NCI-H2227 (cell line): ENCODE results near the gene UTP20.
A peak's percentile ranks its signal among the peaks of the same experiment; 100 is the strongest.
"Not testable (repeated sequence)": the region's sequence is repeated elsewhere in the genome, so short reads cannot be mapped to it uniquely, and the experiment has no call there.

Experiments
- DNase-seq: peaks from one replicate; lab custom pipeline; 2025; ENCODE audit not compliant: unreplicated experiment; lab: John Stamatoyannopoulos, UW

UTP20 gene

DNA sequence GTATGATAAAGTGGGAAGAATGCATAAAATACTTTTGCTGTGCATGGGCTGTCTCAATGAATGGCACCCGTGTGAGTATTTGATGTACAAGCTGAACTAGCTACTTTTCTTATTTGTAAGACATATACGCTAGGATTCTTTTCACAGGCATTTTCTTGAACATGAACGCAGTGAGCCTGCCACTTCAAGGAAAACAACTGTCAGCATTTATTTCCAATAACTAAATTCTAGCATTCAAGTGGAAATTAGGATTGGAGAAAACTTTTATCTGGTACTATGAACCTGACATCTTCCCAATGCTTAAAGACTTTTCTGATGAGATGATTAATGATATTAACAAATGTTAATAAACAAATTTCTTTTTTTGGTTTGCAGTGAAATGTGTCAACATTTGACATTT lies 45.7 kb downstream of the UTP20 start:
- DNase-seq, result no peak

DNA sequence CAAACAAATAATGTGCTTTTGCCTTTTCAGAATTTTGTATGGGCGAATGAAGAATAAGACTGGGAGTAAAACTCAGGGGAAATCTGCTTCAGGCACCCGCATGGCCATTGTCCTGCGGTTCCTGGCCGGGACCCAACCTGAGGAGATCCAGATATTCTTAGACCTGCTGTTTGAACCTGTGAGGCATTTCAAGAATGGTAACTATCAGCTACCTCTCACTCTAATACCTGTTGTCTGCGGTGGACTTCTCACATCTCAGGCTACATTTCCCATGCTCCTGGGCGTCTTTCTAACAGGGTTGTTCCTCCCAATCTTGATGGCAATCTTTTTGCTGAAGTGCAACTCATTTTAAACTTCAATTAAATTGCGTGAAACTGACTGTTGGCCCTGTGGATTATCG lies 47.1 kb downstream of the UTP20 start:
- no peak for DNase-seq

DNA sequence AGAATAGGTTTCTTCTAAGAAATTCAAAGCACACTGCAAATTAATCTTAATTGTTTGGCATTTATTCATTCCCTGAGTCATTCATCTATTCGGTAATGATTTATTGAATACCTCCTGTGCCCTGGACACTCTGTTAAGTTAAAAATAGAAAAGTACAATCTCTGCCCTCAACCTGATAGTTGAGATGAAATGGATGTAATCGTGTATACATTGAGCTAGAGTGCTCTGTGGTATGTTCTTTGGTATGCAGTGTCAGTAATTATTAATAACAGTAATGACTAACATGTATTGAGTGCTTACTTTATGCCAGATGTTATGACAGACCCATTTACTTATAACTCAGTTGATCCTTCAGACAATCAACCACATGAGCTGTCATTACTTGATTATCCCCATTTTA lies 47.6 kb downstream of the UTP20 start:
- DNase-seq, result no peak

DNA sequence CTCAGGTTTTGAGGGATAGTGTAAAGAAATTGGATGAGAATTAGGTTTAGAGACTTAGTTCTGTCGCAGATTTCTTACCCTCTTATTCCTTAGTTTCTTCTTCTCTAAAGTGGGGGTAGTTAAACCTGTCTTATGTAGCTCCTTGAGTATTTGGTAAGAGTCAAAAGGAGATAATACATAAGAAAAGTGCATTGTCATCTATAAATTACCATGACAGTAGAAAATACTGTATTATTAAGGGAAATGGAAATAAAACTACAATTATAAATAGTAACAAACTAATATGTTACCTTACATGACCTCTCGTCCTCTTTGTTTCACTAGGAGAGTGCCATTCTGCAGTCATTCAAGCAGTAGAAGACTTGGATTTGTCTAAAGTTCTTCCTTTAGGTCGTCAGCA lies 49.0 kb downstream of the UTP20 start:
- DNase-seq, result no peak

DNA sequence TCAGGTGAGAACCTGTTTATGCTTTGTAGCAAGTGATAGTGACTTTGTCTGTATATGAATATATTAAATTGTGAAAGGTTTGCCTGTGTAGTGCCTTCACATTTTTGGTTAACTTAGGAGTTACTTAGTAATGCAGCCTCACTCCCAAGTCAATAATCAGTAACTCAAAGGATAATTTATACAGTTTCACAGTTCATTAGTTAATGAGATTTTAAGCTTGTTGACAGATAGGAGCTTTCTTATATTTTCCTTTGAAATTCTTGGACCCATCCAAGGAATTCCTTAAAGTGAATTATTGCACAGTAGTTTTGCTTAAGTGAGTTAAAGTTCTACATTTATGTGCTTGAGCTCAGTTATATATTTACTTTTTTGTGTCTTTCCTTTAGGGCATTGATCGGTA lies 50.7 kb downstream of the UTP20 start:
- no peak for DNase-seq

DNA sequence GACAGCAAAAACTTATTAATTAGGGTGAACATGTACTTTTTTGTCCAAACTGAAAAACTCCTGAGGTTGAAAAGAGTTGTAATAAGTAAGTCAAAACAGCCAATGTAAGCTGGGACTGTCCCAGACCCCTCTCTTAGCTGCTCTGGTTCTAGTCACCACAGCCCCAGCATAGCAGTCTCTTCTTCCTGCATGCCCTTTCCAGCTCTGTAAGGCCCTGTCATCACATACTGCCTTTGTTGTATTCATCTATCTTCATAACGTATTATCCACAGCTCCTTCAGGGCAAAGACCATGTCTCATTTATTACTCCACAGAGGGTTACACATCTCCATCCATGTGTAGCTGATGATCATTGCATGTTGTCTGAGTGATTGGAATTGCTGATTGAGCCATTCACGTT lies 56.5 kb downstream of the UTP20 start:
- DNase-seq, result no peak

DNA sequence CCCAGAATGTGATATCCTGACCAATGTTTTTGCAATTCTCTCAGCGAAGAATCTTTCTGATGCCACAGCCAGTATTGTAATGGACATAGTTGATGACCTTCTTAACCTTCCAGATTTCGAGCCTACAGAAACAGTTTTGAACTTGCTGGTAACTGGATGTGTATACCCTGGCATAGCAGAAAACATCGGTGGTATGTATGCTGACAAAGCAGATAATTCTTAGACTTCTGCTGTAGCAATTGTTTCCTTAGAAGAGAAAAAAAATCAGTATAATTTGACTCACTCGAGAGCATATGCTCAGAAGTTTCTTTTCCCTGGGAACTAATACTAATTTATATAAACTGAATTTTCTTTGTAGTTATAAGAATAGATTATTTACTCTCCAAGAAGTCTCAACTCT lies 58.2 kb downstream of the UTP20 start:
- no peak for DNase-seq

DNA sequence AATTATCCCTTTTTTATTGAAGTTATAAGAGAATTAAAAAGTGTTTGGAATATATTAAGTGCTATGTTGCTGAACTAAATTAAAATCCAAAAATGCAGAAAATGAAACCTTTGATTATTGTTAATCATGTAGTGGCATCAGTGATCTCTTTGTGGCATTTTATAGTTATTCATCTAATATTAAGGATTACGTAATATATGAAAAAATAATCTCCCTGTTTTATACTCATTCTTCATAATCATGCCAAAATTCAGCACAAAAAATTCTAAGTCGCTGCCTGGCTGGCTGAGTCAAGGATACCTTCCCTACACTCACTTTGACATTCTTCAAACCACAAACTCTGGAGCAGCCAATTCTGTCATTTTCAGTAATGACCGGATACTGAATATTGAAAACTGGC lies 64.0 kb downstream of the UTP20 start:
- DNase-seq, result no peak

DNA sequence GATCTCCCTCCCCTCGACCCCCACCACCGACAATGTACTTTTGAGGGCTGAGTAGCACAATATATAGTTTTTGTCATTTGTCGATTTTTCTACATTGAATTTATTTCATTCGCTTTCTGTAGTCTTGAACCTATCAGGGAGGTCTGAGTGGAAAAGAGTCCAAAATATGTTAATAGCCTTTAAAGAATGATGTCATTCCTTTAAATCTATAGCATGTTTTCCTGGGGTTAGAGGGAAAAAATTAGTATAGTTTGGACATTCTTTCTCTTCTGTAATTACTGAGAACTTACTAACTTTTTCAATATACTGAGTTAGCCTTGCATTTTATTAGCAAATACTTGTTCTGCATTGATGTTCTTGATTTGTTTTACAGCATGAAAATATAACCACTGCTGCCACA lies 71.8 kb downstream of the UTP20 start:
- no peak for DNase-seq

DNA sequence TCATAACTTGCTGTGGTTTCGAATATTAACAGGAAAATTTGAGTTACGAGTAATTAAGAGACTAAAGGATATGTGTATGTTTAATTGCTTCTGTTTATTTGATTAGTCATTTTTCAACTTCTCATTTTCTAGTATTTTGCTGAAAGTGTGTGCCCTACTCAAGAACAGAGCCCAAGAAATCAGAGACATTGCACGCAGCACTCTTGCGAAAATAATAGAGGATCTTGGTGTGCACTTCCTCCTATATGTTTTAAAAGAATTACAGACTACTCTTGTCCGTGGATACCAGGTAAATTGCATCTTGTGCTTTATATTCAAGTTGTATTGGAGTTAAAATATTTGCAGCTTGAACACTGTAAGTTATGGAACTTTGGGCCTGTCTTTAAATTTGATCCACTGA lies 76.9 kb downstream of the UTP20 start:
- DNase-seq, result no peak

DNA sequence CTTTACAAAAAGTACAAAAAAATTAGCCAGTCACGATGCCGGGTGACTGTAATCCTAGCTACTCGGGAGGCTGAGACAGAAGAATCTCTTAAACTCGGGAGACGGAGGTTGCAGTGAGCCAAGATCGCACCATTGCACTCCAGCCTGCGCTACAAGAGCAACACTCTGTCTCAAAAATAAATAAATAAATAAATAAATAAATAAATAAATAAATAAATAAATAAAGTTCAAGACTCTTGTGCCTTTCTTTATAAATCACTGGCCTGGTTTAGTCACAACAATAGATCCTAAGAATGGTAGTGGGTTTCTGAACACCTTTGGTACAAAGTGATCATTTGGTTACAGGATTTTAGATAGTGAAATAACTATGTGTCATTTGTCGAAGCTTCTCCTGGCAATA lies 81.5 kb downstream of the UTP20 start:
- DNase-seq, result no peak

DNA sequence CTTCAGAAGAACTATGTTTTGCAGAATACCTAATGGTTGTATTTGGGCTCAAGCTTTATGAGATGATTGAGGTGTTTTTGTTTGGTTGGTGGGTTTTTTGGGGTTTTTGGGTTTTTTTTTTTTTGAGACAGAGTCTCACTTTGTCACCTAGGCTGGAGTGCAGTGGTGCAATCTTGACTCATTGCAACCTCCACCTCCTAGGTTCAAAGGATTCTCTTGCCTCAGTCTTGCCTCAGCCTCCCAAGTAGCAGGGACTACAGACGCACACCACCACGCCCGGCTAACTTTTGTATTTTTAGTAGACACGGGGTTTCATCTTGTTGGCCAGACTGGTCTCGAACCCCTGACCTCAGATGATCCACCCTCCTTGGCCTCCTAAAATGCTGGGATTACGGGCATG lies 88.1 kb downstream of the UTP20 start:
- no peak for DNase-seq

DNA sequence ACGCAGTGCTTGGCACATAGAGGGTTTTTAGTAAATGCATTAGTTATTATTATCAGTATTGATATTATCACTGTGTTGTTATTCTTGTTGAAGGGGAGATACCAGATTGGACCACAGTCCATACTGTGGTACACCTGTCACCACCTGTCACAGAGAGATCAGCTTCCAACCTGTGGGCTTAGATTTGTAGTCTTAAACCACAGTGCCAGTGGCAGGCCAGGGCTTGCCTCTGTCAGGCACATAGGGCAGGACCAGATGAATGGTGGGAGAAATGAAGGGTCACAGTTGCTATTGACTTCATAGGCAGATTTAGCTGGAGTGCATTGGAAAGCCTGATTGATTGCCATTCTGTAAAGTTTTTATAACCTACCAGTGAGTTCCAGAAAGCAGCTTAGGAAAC lies 92.5 kb downstream of the UTP20 start:
- no peak for DNase-seq

DNA sequence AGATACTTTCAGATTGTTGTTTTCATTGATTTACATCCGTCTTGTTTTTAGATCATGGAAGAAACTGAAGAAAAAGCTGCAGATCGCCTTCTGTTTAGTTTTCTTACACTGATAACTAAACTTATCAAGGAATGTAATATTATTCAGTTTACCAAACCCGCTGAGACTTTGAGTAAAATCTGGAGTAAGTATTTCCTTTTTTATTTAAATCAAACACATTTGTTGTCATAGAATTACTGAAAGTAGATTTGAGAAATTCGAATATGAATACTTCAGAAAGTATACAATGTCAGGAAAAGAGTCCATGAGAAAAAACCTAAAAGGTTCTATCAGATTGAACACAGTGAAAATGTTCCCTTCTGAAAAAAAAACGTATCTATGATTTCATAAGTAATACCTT lies 95.7 kb downstream of the UTP20 start:
- no peak for DNase-seq

DNA sequence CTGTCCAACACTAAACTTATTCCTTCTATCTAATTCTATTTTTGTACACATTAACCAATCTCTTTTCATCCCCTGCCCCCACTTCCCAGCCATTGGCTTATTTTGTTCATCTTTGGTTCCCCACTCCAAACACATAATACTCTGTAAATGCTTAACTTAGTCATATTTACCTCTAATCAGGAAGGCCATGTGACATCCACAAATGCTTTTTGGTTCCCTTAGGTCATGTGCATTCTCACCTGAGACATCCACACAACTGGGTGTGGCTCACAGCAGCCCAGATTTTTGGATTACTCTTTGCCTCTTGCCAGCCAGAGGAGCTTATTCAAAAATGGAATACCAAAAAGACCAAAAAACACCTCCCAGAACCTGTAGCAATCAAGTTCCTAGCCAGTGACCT lies 99.2 kb downstream of the UTP20 start:
- DNase-seq, result no peak

DNA sequence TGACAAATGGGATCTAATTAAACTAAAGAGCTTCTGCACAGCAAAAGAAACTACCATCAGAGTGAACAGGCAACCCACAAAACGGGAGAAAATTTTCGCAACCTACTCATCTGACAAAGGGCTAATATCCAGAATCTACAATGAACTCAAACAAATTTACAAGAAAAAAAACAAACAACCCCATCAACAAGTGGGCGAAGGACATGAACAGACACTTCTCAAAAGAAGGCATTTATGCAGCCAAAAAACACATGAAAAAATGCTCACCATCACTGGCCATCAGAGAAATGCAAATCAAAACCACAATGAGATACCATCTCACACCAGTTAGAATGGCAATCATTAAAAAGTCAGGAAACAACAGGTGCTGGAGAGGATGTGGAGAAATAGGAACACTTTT lies 111.3 kb downstream of the UTP20 start:
- not testable (repeated sequence) for DNase-seq

DNA sequence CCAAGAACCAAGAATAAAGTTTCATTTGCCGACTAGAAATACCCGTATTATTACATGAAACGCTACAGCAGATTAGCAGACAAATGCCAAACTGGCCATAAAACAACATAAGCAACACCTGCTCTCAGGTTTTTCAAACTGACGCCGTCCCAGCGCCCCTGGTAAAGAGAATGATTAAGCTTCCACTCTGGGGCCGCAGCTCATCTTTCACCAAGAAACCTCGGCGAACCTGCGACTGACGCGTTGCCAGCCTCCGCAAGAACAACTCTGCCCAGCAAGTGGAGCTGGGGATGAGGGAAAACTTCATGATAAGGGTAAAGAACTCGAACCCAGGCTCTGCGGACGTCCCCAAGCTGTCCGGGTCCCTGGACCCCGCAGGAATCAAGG lies 127.1 kb downstream of the UTP20 start:
- no peak for DNase-seq

DNA sequence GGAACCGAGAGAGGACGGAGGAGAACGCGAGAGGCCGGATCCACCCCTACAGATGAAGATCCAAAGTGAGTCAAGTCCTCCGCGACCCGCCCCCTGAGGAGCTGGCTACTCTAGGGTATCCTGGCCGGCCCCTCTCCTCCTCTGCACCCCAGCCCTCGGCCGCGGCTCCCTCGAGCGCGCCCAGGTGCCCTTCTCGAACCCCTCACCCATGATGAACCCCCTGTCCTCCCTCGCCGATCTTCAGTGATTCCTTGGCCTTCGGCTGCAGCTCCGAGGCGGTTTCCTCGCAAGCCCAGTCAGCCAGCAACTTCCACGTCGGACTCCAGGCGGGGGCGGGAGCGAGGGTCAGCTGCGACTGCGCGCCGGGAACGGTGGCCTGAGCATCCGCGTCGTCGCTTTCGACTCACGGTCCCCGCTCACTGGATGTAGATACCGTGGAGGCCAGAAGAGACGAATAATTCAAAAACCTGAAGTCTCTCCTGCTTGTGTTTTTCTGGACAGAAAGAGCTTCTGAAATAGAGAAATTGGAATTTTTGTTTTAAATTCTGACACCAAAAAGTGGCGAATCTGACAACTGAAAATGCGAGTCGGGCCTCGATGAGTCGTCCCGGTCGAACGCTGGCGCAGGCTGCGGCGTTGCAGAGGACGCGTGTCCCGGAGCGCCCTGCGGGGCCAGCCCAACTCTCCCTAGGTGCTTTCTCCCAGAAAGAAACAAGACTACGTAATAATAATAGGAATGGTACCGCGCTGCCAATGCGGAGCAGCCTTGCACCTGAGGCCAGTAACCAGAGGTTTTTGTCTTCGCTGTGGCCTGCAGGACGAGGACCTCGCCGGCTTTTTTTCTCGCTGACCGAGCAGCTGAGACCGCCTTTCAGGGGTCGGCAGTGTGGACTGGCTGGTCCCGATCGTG lies 127.8 kb downstream of the UTP20 start, which contains the start of gene ARL1:
TSS of gene ARL1 (minus strand) at position 337 of the 910 bp plus-strand sequence. CDS start at position 210, 127 bp downstream.
- DNase-seq, result peak; percentile 96

DNA sequence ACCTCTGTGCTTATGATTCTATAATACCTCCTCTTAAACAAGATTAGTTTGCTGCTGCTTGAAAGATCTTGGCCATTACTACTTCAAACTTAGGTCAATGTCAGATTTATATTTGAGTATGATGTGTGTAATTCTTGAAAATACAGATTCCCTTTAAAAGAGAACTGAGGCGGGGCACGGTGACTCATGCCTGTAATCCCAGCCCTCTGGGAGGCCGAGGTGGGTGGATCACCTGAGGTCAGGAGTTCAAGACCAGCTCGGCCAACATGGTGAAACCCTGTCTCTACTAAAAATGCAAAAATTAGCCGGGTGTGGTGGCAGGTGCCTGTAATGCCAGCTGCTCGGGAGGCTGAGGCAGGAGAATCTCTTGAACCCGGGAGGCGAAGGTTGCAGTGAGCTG lies 130.3 kb downstream of the UTP20 start:
- not testable (repeated sequence) for DNase-seq

DNA sequence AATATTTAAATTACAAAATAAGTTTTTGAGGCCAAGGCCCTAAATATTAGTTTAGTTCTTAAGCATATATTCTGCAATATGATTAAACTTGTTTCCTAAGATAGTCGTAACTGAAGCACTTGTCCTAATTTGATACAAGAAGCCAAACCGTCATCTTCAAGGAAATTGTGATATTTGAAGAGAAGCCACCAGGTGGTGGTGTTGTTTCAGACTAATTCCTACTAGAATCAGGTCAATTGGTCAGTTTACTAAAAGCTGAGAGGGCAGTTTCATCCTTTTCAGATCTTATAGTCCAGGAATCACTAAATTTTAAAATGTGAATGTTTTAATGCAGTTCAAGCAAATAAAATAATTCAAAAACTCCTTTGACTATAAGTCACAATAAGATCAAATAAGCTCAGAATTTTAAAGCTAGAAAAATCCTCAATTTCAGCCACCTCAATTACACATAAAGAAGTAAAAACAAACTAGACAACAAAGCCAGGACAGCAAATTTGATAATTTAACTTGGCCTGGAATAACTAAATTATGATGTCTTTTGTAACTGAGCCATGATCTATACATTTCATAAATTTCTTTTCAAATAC lies 134.7 kb downstream of the UTP20 start:
- DNase-seq, result peak; percentile 72

DNA sequence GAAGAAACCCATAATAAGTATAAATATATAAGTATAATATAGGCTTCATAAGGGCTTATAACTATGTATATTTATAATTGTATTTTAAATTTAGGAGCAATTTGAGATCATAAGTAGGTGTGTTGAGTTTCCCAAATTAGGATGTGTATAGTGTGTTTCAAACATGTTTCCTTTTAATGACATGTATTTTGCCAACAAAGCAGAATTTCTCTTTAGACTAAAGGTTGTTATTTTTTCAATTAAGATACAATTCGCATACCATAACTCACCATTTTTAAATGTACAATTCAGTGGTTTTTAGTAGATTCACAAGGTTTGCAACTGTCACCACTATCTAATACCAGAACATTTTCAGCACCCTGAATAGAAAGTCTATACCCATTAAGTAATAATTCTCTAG lies 135.3 kb downstream of the UTP20 start:
- DNase-seq, result no peak

DNA sequence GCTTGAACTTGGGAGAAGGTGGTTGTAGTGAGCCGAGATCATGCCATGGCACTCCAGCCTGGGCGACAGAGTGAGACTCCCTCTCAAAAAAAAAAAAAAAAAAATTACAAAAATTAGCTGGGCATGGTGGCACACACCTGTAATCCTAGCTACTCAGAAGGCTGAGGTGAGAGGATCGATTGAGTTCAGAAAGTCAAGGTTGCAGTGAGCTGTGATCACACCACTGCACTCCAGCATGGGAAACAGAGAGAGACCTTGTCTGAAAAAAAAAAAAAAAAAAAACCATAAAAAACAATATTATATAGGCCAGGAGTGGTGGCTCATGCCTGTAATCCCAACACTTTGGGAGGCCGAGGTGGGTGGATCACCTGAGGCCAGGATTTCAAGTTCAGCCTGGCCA lies 142.2 kb downstream of the UTP20 start:
- DNase-seq, result not testable (repeated sequence)

DNA sequence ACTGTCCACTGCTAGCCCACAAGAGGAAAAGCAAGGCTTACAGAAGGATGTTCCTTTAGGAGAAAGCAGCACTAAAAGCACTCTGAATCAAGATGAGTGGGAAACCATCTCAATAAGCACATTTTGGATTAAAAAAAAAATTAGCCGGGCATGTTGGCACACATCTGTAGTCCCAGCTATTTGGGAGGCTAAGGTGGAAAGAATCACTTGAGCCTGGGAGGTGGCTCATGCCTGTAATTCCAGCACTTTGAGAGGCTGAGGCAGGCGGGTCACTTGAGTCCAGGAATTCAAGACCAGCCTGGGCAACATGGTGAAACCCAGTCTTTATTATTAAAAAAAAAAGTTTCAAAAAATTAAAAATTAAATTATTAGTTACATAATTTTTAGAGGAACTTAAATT lies 144.7 kb downstream of the UTP20 start:
- no peak for DNase-seq
